KMS-11 (cell line): ENCODE data around the gene LPP.

Source experiments
- H2AFZ ChIP-seq: fragments of 200-600 bp; sonication (generic); 2 replicates; pipeline ENCODE4 v1.6.1; 2016; ENCODE audit warnings: antibody characterized with exemption, mixed run types, low read depth
- H3K27ac ChIP-seq: fragments of 200-600 bp; sonication (generic); 2 replicates; pipeline ENCODE4 v1.6.1; 2016; ENCODE audit warnings: mild to moderate bottlenecking, mixed run types
- H3K27me3 ChIP-seq: fragments of 200-600 bp; sonication (generic); 2 replicates; pipeline ENCODE4 v1.6.1; 2017; ENCODE audit warnings: mild to moderate bottlenecking, low read depth, mixed run types, moderate library complexity; ENCODE audit not compliant: insufficient read depth
- H3K36me3 ChIP-seq: fragments of 200-600 bp; sonication (generic); 2 replicates; pipeline ENCODE4 v1.6.1; 2017; ENCODE audit warnings: mild to moderate bottlenecking, mixed run types; ENCODE audit not compliant: insufficient read depth
- H3K4me1 ChIP-seq: fragments of 200-600 bp; sonication (generic); 2 replicates; pipeline ENCODE4 v1.6.1; 2016; ENCODE audit warnings: mild to moderate bottlenecking, low read depth, mixed run types; ENCODE audit not compliant: poor library complexity, severe bottlenecking
- H3K4me2 ChIP-seq: fragments of 200-600 bp; sonication (generic); 2 replicates; pipeline ENCODE4 v1.7.0; 2016; ENCODE audit warnings: mild to moderate bottlenecking, mixed run types
- H3K4me3 ChIP-seq: fragments of 200-600 bp; sonication (generic); IDR thresholded peaks from 2 replicates; pipeline ENCODE4 v1.6.1; 2017; ENCODE audit warnings: low read depth, low read length, mixed read lengths; ENCODE audit not compliant: insufficient read depth
- H3K79me2 ChIP-seq: fragments of 200-600 bp; sonication (generic); 2 replicates; pipeline ENCODE4 v1.6.1; 2016; ENCODE audit warnings: low read depth, mixed run types; ENCODE audit not compliant: insufficient read depth
- H3K9ac ChIP-seq: fragments of 200-600 bp; sonication (generic); 2 replicates; pipeline ENCODE4 v1.6.1; 2016; ENCODE audit warnings: mild to moderate bottlenecking, mixed run types
- H4K20me1 ChIP-seq: fragments of 200-600 bp; sonication (generic); 2 replicates; pipeline ENCODE4 v1.6.1; 2016; ENCODE audit warnings: mild to moderate bottlenecking, mixed run types; ENCODE audit not compliant: insufficient read depth
- TF ChIP-seq, protein P1 (sequence below): fragments of 200-600 bp; sonication (generic); conservative IDR thresholded peaks from 2 replicates; pipeline ENCODE4 v1.6.1; 2017; ENCODE audit warnings: low read depth, mild to moderate bottlenecking, antibody characterized with exemption, low read length, moderate library complexity, mixed read lengths

LPP gene

DNA sequence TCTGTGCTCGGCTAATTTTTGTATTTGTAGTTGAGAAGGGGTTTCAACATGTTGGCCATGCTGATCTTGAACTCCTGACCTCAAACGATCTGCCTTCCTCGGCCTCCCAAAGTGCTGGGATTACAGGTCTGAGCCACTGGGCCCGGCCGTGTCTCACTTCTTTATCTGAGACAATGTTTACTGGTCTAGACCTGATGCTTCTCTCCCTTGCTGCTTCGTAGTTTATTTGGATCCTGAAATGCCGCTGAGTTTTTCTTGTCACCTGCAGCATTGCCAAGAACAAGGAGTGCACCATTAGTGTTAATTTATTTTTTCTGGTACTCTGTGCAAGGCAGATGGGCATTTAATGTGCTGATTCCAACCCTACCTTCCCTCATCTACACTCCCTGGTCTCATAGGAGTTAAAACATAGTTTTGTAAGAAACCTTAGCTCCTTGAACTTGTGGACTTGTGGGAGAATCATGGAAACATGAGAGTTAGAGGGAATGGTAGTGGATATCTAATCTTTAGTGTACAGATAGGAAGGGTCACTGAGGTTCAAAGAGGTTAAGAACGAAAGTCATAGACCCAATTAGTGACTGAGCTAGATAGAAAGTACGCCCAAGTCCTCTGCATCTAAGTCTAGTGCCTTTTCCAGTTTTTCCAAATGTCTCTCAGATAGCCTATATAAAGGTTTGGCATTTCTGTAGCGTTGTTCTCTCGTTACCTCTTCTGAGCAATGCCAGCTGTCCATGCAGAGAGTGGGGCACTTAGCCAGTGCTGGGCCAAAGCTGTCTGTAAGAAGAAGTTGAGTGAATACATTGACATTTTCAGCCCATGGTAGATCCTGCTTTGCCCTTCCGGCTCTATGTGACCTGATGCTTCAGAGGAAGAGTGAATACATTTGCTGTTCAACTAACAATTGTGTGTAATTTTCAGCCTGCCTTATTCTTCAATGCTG is 244.1 kb downstream of the LPP start:
- H3K4me2 ChIP-seq, result no peak overlapping the region
- H3K27ac ChIP-seq, result no peak overlapping the region

GRCh38 chr3:188400494-188401243 is 246.7 kb downstream of the LPP start:
- no peak overlapping the region for H3K4me3 ChIP-seq
- H4K20me1 ChIP-seq, result no peaks in the 10 kb centered on the region
- no peaks in the 10 kb centered on the region for H3K36me3 ChIP-seq
- peaks cover 19% of the 10 kb centered on the region for H3K4me1 ChIP-seq
- no peaks in the 10 kb centered on the region for H3K27me3 ChIP-seq
- no peaks in the 10 kb centered on the region for H3K79me2 ChIP-seq
- no peak overlapping the region for H3K9ac ChIP-seq
- H3K4me2 ChIP-seq, result no peak overlapping the region
- TF ChIP-seq, protein P1, sequence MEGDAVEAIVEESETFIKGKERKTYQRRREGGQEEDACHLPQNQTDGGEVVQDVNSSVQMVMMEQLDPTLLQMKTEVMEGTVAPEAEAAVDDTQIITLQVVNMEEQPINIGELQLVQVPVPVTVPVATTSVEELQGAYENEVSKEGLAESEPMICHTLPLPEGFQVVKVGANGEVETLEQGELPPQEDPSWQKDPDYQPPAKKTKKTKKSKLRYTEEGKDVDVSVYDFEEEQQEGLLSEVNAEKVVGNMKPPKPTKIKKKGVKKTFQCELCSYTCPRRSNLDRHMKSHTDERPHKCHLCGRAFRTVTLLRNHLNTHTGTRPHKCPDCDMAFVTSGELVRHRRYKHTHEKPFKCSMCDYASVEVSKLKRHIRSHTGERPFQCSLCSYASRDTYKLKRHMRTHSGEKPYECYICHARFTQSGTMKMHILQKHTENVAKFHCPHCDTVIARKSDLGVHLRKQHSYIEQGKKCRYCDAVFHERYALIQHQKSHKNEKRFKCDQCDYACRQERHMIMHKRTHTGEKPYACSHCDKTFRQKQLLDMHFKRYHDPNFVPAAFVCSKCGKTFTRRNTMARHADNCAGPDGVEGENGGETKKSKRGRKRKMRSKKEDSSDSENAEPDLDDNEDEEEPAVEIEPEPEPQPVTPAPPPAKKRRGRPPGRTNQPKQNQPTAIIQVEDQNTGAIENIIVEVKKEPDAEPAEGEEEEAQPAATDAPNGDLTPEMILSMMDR, result no peak
- H3K27ac ChIP-seq, result no peak overlapping the region
- no peak overlapping the region for H2AFZ ChIP-seq

More for the DNA sequence above, 244.1 kb downstream of the LPP start:
- H3K27me3 ChIP-seq, result no peaks in the 10 kb centered on the region
- no peak overlapping the region for H3K9ac ChIP-seq
- H3K36me3 ChIP-seq, result no peaks in the 10 kb centered on the region
- no peaks in the 10 kb centered on the region for H3K79me2 ChIP-seq
- peaks cover 13% of the 10 kb centered on the region for H3K4me1 ChIP-seq
- no peaks in the 10 kb centered on the region for H4K20me1 ChIP-seq
- no peak overlapping the region for H3K4me3 ChIP-seq
- TF ChIP-seq, protein P1, result no peak
- H2AFZ ChIP-seq, result no peak overlapping the region

DNA sequence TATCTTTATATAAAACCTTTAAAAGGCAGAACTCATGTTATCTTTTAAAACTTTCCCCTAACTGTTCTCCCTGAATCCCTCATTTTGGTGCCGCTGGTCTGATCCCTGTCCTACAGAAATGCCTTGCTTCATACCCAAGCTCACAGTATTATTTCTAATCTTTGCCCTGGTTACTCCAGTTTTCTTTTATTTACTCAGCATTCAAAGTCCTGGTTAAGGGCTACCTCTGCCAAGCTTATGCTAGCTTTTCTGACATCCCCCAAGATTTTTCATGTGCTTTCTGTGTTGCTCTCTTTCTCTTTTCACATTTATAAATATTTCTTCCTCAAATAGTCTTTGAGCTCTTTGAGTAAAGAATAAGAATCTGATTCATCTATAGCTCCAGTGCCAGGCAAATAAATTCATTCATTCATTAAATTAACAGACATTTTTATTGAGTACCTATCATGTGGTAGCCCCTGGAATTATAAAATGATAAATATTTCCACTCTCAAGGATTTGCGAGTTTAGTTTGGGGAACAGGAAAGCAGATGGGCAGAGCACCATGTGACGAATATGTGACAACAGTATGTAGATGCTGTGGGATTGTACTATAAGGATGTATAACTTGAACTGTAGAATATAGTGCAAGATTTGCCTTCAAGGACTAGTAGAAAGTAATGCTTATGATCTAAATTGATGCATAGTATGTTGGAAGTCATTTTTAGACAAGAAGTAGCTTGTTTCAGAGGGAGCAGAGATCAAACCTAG is 247.5 kb downstream of the LPP start:
- Histone ChIP-seq H3K4me3 (no peak overlapping the region), H3K4me2 (no peak overlapping the region), H3K4me1 (peaks cover 19% of the 10 kb centered on the region), H3K27ac (no peak overlapping the region), H3K9ac (no peak overlapping the region), H3K79me2 (no peaks in the 10 kb centered on the region), H3K27me3 (no peaks in the 10 kb centered on the region), H4K20me1 (no peaks in the 10 kb centered on the region), H3K36me3 (no peaks in the 10 kb centered on the region), H2AFZ (no peak overlapping the region)
- TF ChIP-seq, protein P1, result no peak

- Histone ChIP-seq H2AFZ (no peak overlapping the region), H3K27me3 (no peaks in the 10 kb centered on the region), H3K79me2 (no peaks in the 10 kb centered on the region), H4K20me1 (no peaks in the 10 kb centered on the region), H3K9ac (no peak overlapping the region), H3K4me1 (peaks cover 19% of the 10 kb centered on the region), H3K4me3 (no peak overlapping the region), H3K27ac (no peak overlapping the region), H3K4me2 (no peak overlapping the region), H3K36me3 (no peaks in the 10 kb centered on the region)
- TF ChIP-seq, protein P1, result no peak
These were observed 248.3 kb downstream of the LPP start for GRCh38 chr3:188402229-188402628.
